ENCODE measurements around the gene FLVCR2. TPM values are rescaled to one million over a fixed set of nuclear protein-coding genes. Genes with fewer than 3 reads are reported as not detected.

The FLVCR2 gene
- total RNA-seq, 1 donor from 2014 or later = 2.9 TPM

- Mint-ChIP-seq H3K36me3 (ENCODE audit: low read depth) (peaks cover 54% of the 10 kb centered on the region), H3K27ac (peak overlapping the region; percentile 95), H3K4me1 (ENCODE audit: low read depth) (peaks cover 81% of the 10 kb centered on the region), H3K4me3 (peak overlapping the region; percentile 64), H3K27me3 (ENCODE audit: insufficient read depth) (no peaks in the 10 kb centered on the region), H3K9me3 (no peaks in the 10 kb centered on the region)
- DNase-seq (ENCODE audit: low spot score) = no peak
- intact Hi-C loops (cut with micrococcal nuclease) = loop anchor here (1.0 to 5.0 kb wide), 5 partner anchors 16 to 541 kb away; partner anchors contain the start of genes EIF2B2, ERG28 and NEK9
Measured at GRCh38 chr14:75543253-75543652, 35.2 kb upstream of the FLVCR2 start.

DNA sequence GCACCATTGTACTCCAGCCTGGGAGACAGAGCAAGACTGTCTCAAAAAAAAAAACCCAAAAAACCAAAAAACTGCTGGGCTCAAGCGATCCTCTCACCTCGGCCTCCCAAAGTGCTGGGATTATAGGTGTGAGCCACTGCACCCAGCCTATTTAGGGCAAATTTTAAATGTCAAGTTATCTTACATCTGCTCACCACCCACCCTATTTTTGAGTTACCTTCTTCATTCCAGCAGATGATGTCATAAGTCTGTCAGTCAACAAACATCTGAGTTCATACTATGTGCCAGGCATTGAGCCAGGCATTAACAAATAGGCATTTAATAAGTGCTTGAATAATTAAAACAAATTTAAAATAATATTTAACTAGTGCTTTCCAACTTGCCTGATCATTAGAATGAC, 34.6 kb upstream of the FLVCR2 start:
- Mint-ChIP-seq H3K36me3 (ENCODE audit: low read depth) (peaks cover 57% of the 10 kb centered on the region), H3K27me3 (ENCODE audit: insufficient read depth) (no peaks in the 10 kb centered on the region), H3K9me3 (no peaks in the 10 kb centered on the region), H3K4me3 (peak overlapping the region; percentile 64), H3K27ac (peak overlapping the region; percentile 95), H3K4me1 (ENCODE audit: low read depth) (peaks cover 81% of the 10 kb centered on the region)
- intact Hi-C loops (cut with micrococcal nuclease) = loop anchor here (1.0 to 5.0 kb wide), 5 partner anchors 16 to 541 kb away; partner anchors contain the start of genes EIF2B2, ERG28 and NEK9
- no peak for DNase-seq (ENCODE audit: low spot score)

DNA sequence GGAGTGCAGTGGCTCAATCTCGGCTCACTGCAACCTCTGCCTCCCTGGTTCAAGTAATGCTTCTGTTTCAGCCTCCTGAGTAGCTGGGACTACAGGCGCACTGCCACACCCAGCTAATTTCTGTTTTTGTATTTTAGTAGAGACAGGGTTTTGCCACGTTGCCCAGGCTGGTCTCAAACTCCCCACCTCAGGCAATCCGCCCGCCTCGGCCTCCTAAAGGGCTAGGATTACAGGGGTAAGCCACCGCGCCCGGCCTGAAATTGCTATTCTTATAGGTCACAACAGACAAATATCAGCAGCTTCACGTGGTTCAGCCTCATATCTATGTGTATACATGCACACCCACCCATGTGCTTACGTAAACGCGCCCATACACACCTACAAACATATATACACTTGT, 32.5 kb upstream of the FLVCR2 start:
- H3K27me3 Mint-ChIP-seq (ENCODE audit: insufficient read depth) = no peaks in the 10 kb centered on the region
- peaks cover 75% of the 10 kb centered on the region for H3K4me1 Mint-ChIP-seq (ENCODE audit: low read depth)
- intact Hi-C loops (cut with micrococcal nuclease) = no loop called here
- no peaks in the 10 kb centered on the region for H3K9me3 Mint-ChIP-seq
- peaks cover 52% of the 10 kb centered on the region for H3K36me3 Mint-ChIP-seq (ENCODE audit: low read depth)
- H3K4me3 Mint-ChIP-seq = no peak overlapping the region
- peak overlapping the region; percentile 42 for H3K27ac Mint-ChIP-seq
- DNase-seq (ENCODE audit: low spot score) = no peak

- Mint-ChIP-seq H3K27ac (peak overlapping the region; percentile 73), H3K9me3 (no peaks in the 10 kb centered on the region), H3K27me3 (ENCODE audit: insufficient read depth) (no peaks in the 10 kb centered on the region), H3K4me1 (ENCODE audit: low read depth) (peaks cover 71% of the 10 kb centered on the region), H3K36me3 (ENCODE audit: low read depth) (peaks cover 49% of the 10 kb centered on the region), H3K4me3 (no peak overlapping the region)
- no peak for DNase-seq (ENCODE audit: low spot score)
- intact Hi-C loops (cut with micrococcal nuclease) = no loop called here
Measured at GRCh38 chr14:75547552-75548250, 30.7 kb upstream of the FLVCR2 start.

DNA sequence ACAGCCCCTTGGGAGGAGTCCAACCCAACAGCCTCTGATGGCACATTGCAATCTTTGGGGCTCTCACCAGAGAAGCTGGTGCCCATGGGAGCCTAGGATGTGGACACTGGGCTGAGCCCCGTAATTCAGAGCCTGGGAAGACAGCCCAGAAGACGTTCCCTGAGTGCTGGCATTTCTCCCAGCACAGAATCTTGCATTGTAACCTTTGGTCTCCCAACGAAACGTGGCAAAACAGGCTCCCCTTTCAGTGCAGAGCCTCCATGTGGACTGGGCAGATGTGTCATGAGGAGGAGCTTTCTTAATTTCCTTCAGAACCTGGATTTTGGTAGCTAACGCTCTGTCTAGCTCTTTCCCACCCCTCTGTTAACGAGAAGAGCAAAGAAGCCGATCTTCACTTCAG, 29.9 kb upstream of the FLVCR2 start:
- Mint-ChIP-seq H3K36me3 (ENCODE audit: low read depth) (peaks cover 49% of the 10 kb centered on the region), H3K4me1 (ENCODE audit: low read depth) (peaks cover 73% of the 10 kb centered on the region), H3K4me3 (peak overlapping the region; percentile 19), H3K27me3 (ENCODE audit: insufficient read depth) (no peaks in the 10 kb centered on the region), H3K9me3 (no peaks in the 10 kb centered on the region), H3K27ac (peak overlapping the region; percentile 57)
- intact Hi-C loops (cut with micrococcal nuclease) = no loop called here
- DNase-seq (ENCODE audit: low spot score) = no peak

DNA sequence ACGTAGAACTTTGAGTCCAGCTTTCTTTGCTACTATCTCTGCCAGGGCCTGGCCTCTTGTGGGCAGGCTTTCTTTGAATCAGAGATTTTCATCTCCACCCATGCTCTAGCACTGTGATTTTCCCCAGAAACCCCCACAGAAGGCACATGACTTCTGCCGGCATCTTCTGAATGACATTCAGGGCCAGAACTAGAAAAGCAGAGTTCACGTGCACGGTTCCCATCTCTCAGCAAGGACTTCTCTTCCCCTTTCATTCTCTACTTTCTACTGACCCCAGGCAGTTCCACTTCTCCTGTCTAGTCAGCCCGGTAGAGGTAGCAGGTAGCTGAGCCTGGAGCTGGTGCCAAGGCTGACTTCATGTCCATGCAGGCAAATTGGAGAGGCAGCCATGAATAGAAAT, 29.3 kb upstream of the FLVCR2 start:
- no peaks in the 10 kb centered on the region for H3K27me3 Mint-ChIP-seq (ENCODE audit: insufficient read depth)
- H3K4me3 Mint-ChIP-seq = peak overlapping the region; percentile 23
- peaks cover 51% of the 10 kb centered on the region for H3K36me3 Mint-ChIP-seq (ENCODE audit: low read depth)
- intact Hi-C loops (cut with micrococcal nuclease) = no loop called here
- H3K9me3 Mint-ChIP-seq = no peaks in the 10 kb centered on the region
- no peak for DNase-seq (ENCODE audit: low spot score)
- peaks cover 76% of the 10 kb centered on the region for H3K4me1 Mint-ChIP-seq (ENCODE audit: low read depth)
- H3K27ac Mint-ChIP-seq = peak overlapping the region; percentile 69

- Mint-ChIP-seq H3K4me3 (no peak overlapping the region), H3K27me3 (ENCODE audit: insufficient read depth) (no peaks in the 10 kb centered on the region), H3K4me1 (ENCODE audit: low read depth) (peaks cover 82% of the 10 kb centered on the region), H3K27ac (no peak overlapping the region), H3K9me3 (peaks cover 2% of the 10 kb centered on the region), H3K36me3 (ENCODE audit: low read depth) (peaks cover 50% of the 10 kb centered on the region)
- intact Hi-C loops (cut with micrococcal nuclease) = no loop called here
- DNase-seq (ENCODE audit: low spot score) = no peak
Measured at GRCh38 chr14:75551021-75551420, 27.4 kb upstream of the FLVCR2 start.

GRCh38 chr14:75553157-75553556, 25.3 kb upstream of the FLVCR2 start:
- Mint-ChIP-seq H3K36me3 (ENCODE audit: low read depth) (peaks cover 40% of the 10 kb centered on the region), H3K4me1 (ENCODE audit: low read depth) (peaks cover 73% of the 10 kb centered on the region), H3K27me3 (ENCODE audit: insufficient read depth) (no peaks in the 10 kb centered on the region), H3K9me3 (peaks cover 10% of the 10 kb centered on the region), H3K4me3 (no peak overlapping the region), H3K27ac (no peak overlapping the region)
- no peak for DNase-seq (ENCODE audit: low spot score)
- intact Hi-C loops (cut with micrococcal nuclease) = no loop called here

DNA sequence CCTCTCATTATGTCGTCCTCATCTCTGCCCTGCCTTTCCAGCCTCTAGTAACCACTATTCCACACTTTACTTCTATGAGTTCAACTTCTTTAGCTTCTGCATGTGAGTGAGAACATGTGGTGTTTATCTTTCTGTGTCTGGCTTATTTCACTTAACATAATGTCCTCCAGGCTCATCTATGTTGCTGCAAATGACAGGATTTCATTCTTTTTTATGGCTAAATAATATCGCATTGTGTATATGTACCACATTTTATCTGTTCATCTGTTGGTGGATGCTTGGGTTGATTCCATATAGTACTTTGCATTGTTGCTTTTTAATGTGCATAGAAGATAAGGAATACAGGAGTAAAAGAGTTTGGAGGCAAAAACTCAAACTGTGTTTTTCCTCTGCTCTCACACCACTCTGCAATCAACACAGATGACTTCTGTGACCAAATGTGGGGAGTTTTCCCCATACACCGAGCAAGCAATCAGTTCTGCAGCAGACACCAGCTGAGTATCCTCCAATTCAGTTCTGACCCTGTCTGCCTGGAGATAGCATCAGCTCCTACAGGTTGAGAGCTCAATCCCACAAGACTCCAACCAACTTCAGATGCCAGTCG, 24.6 kb upstream of the FLVCR2 start:
- Mint-ChIP-seq H3K9me3 (peaks cover 10% of the 10 kb centered on the region), H3K4me1 (ENCODE audit: low read depth) (peaks cover 72% of the 10 kb centered on the region), H3K4me3 (no peak overlapping the region), H3K27ac (no peak overlapping the region), H3K27me3 (ENCODE audit: insufficient read depth) (no peaks in the 10 kb centered on the region), H3K36me3 (ENCODE audit: low read depth) (peaks cover 33% of the 10 kb centered on the region)
- DNase-seq (ENCODE audit: low spot score) = no peak
- intact Hi-C loops (cut with micrococcal nuclease) = no loop called here

DNA sequence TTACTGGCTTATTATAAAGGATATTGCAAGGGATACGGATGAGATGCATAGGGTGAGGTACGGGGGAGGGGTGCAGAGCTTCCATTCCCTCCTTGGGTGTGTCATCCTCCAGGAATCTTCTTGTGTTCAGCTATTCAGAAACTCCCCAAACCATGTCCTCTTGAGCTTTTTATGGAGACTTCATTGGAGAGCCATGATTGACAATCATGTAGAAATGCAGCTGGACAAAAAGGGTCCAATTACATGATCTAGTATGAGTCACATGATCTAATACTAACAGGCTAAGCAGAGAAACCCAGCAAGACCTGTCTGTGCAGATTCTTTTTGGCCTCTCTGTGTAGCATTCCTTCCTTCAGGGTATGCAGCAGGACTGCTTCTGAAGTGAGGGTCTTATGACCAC, 23.9 kb upstream of the FLVCR2 start:
- H3K27ac Mint-ChIP-seq = no peak overlapping the region
- no peak overlapping the region for H3K4me3 Mint-ChIP-seq
- H3K36me3 Mint-ChIP-seq (ENCODE audit: low read depth) = peaks cover 28% of the 10 kb centered on the region
- no peak for DNase-seq (ENCODE audit: low spot score)
- peaks cover 10% of the 10 kb centered on the region for H3K9me3 Mint-ChIP-seq
- intact Hi-C loops (cut with micrococcal nuclease) = no loop called here
- no peaks in the 10 kb centered on the region for H3K27me3 Mint-ChIP-seq (ENCODE audit: insufficient read depth)
- H3K4me1 Mint-ChIP-seq (ENCODE audit: low read depth) = peaks cover 72% of the 10 kb centered on the region

DNA sequence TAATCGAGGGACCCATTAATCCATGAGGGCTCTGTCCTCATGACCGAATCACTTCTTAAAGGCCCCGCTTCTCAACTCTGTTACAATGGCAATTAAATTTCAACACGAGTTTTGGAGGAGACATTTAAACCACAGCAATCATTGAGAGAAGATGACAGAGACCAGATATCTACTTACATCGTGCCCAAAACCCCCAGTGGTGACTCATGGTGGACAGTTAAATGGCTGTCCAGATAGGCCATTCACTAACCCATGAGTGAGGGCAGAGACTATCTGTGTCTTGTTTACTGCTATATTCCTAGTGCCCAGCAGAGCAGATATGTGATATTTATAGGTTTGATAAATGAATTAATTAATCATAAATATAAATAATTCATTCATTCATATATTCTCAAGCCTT, 20.0 kb upstream of the FLVCR2 start:
- peaks cover 14% of the 10 kb centered on the region for H3K36me3 Mint-ChIP-seq (ENCODE audit: low read depth)
- intact Hi-C loops (cut with micrococcal nuclease) = loop anchor here (1.0 kb wide), 1 partner anchor 8 kb away; no protein-coding TSS in a partner anchor
- peaks cover 76% of the 10 kb centered on the region for H3K4me1 Mint-ChIP-seq (ENCODE audit: low read depth)
- DNase-seq (ENCODE audit: low spot score) = no peak
- no peaks in the 10 kb centered on the region for H3K27me3 Mint-ChIP-seq (ENCODE audit: insufficient read depth)
- H3K4me3 Mint-ChIP-seq = peak overlapping the region; percentile 15
- peaks cover 10% of the 10 kb centered on the region for H3K9me3 Mint-ChIP-seq
- peak overlapping the region; percentile 79 for H3K27ac Mint-ChIP-seq

- Mint-ChIP-seq H3K4me3 (peak overlapping the region; percentile 21), H3K9me3 (peaks cover 10% of the 10 kb centered on the region), H3K27ac (peak overlapping the region; percentile 93), H3K27me3 (ENCODE audit: insufficient read depth) (no peaks in the 10 kb centered on the region), H3K4me1 (ENCODE audit: low read depth) (peaks cover 70% of the 10 kb centered on the region), H3K36me3 (ENCODE audit: low read depth) (peaks cover 13% of the 10 kb centered on the region)
- no peak for DNase-seq (ENCODE audit: low spot score)
- intact Hi-C loops (cut with micrococcal nuclease) = loop anchor here (1.0 kb wide), 1 partner anchor 16 kb away; no protein-coding TSS in a partner anchor
Measured at GRCh38 chr14:75559045-75559444, 19.4 kb upstream of the FLVCR2 start.

DNA sequence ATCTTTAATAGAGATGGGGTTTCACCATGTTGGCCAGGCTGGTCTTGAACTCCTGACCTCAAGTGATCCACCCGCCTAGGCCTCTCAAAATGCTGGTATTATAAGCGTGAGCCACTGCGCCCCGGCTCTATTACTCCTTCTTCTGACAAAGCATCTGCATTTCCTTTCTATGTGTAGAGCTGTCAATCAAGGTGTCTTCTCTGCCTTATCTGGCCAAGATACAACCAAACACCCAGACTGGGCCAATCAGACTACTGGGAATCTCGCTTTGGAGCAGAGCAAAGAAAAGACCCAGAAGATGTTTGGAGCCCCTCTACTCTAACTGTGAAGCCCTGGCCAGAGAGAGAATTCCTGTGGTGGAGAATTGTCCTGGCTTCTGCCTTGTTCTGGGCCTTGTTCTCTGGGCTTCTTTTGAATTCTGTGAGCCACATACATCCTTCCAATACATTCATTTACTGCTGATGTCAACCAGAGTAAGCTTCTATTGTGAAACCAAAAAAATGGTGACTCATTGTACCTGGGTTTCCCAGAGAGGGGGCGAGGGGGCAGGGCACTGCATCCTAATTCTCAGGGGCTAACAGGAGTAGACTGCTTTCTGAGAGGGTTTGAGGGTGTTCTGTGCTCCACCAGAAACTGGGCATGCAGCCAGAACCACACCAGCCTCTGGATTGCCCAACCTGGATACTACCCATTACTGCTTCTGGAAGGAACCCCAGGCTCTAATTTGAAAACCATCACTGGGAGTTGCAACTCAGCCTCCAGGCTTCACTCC, 18.8 kb upstream of the FLVCR2 start:
- Mint-ChIP-seq H3K9me3 (peaks cover 10% of the 10 kb centered on the region), H3K27me3 (ENCODE audit: insufficient read depth) (no peaks in the 10 kb centered on the region), H3K36me3 (ENCODE audit: low read depth) (peaks cover 12% of the 10 kb centered on the region), H3K4me1 (ENCODE audit: low read depth) (peaks cover 65% of the 10 kb centered on the region), H3K4me3 (peak overlapping the region; percentile 21), H3K27ac (peak overlapping the region; percentile 93)
- peak; percentile 42 for DNase-seq (ENCODE audit: low spot score)
- intact Hi-C loops (cut with micrococcal nuclease) = loop anchor here (1.0 to 2.0 kb wide), 3 partner anchors 10 to 73 kb away; no protein-coding TSS in a partner anchor
